Stomach (tissue), 4 donors: ENCODE data around the gene DVL3.

Experiments used
- CTCF ChIP-seq, 7 experiments: fragments of 450-650 bp in 4 of 7; fragments of 200-600 bp in 3 of 7; sonication (generic) in 3 of 7; IDR thresholded peaks; one replicate each; pipeline ENCODE4 v1.5.1; 2016 to 2019; ENCODE audit warnings: antibody characterized with exemption in 7 of 7, control low read depth in 2 of 7, mild to moderate bottlenecking in 1 of 7
- POLR2AphosphoS5 ChIP-seq, 3 donors: sonication (generic); formaldehyde crosslinking; IDR thresholded peaks; one replicate each; pipeline ENCODE4 v1.6.1; 2016; ENCODE audit warnings: antibody characterized with exemption in 3 of 3

GRCh38 chr3:184211297-184211696, 56.1 kb downstream of the DVL3 start:
- TF ChIP-seq CTCF (IDR thresholded peaks at IDR 0.05) = no peak
- no peak for TF ChIP-seq POLR2AphosphoS5 (IDR thresholded peaks at IDR 0.05)
